Parathyroid adenoma (tissue), 2 donors: ENCODE data around the gene RORB.

Source experiments
- H2AFZ ChIP-seq: fragments of 300-600 bp; sonication (generic); one replicate; pipeline ENCODE4 v1.7.0; 2017; ENCODE audit warnings: antibody characterized with exemption, mild to moderate bottlenecking
- H3K27ac ChIP-seq: fragments of 300-600 bp; sonication (generic); one replicate; pipeline ENCODE4 v1.7.0; 2017
- H3K27me3 ChIP-seq: fragments of 300-600 bp; sonication (generic); one replicate; pipeline ENCODE4 v1.7.0; 2017; ENCODE audit warnings: low read length; ENCODE audit not compliant: control insufficient read depth, insufficient read depth
- H3K36me3 ChIP-seq: fragments of 300-600 bp; sonication (generic); one replicate; pipeline ENCODE4 v1.7.0; 2017; ENCODE audit warnings: low read length; ENCODE audit not compliant: control insufficient read depth, insufficient read depth
- H3K4me1 ChIP-seq: fragments of 300-600 bp; sonication (generic); one replicate; pipeline ENCODE4 v1.7.0; 2017; ENCODE audit warnings: control low read depth
- H3K4me2 ChIP-seq: fragments of 300-600 bp; sonication (generic); one replicate; pipeline ENCODE4 v1.7.0; 2017; ENCODE audit warnings: low read length
- H3K4me3 ChIP-seq: fragments of 300-600 bp; sonication (generic); one replicate; pipeline ENCODE4 v1.7.0; 2017; ENCODE audit warnings: low read depth, low read length
- H3K79me2 ChIP-seq: fragments of 300-600 bp; sonication (generic); one replicate; pipeline ENCODE4 v1.7.0; 2017; ENCODE audit warnings: control low read depth
- H3K9ac ChIP-seq: fragments of 300-600 bp; sonication (generic); one replicate; pipeline ENCODE4 v1.7.0; 2017; ENCODE audit warnings: mild to moderate bottlenecking
- H3K9me3 ChIP-seq: fragments of 300-600 bp; sonication (generic); one replicate; pipeline ENCODE4 v1.7.0; 2017; ENCODE audit warnings: low read length; ENCODE audit not compliant: control insufficient read depth
- TF ChIP-seq, protein P1 (sequence below): fragments of 300-600 bp; sonication (generic); IDR thresholded peaks from one replicate; pipeline ENCODE4 v1.7.0; 2017; ENCODE audit warnings: antibody characterized with exemption, mild to moderate bottlenecking
- donor health status: primary hyperparathyroidism.

The RORB gene

DNA sequence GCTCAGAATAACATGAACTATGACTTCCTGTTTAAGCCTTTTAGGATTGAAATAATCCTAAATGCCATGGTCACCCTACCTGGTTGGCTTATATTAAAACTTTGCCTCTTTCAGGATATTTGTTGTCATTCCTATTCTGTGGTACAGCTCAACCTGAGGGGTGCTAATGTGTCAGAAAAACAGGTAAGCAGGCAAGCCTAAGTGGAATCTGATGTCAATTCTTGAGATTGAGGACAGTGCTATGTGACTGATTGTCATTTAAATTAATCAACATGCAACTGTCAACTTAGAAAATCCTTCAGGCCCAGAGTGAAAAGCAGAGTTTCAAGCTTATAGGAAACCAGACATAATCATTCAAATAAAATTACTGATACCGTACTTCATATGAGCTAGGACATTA is 2.6 kb upstream of the RORB start:
- no peaks in the 10 kb centered on the region for H3K27me3 ChIP-seq
- H3K79me2 ChIP-seq, result no peaks in the 10 kb centered on the region
- H3K9ac ChIP-seq, result no peak overlapping the region
- H3K9me3 ChIP-seq, result no peaks in the 10 kb centered on the region
- H3K4me1 ChIP-seq, result no peaks in the 10 kb centered on the region
- H3K36me3 ChIP-seq, result no peaks in the 10 kb centered on the region
- H3K4me2 ChIP-seq, result no peak overlapping the region
- TF ChIP-seq, protein P1, sequence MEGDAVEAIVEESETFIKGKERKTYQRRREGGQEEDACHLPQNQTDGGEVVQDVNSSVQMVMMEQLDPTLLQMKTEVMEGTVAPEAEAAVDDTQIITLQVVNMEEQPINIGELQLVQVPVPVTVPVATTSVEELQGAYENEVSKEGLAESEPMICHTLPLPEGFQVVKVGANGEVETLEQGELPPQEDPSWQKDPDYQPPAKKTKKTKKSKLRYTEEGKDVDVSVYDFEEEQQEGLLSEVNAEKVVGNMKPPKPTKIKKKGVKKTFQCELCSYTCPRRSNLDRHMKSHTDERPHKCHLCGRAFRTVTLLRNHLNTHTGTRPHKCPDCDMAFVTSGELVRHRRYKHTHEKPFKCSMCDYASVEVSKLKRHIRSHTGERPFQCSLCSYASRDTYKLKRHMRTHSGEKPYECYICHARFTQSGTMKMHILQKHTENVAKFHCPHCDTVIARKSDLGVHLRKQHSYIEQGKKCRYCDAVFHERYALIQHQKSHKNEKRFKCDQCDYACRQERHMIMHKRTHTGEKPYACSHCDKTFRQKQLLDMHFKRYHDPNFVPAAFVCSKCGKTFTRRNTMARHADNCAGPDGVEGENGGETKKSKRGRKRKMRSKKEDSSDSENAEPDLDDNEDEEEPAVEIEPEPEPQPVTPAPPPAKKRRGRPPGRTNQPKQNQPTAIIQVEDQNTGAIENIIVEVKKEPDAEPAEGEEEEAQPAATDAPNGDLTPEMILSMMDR, result no peak
- no peak overlapping the region for H3K4me3 ChIP-seq
- H3K27ac ChIP-seq, result no peak overlapping the region
- no peak overlapping the region for H2AFZ ChIP-seq

GRCh38 chr9:74496406-74496805 is 729 bp upstream of the RORB start:
- Histone ChIP-seq H3K4me2 (peak overlapping the region; percentile 99), H3K4me3 (peak overlapping the region; percentile 56), H3K4me1 (no peaks in the 10 kb centered on the region), H3K27ac (no peak overlapping the region), H3K9me3 (no peaks in the 10 kb centered on the region), H3K27me3 (no peaks in the 10 kb centered on the region), H2AFZ (peak overlapping the region; percentile 53), H3K36me3 (no peaks in the 10 kb centered on the region), H3K79me2 (no peaks in the 10 kb centered on the region), H3K9ac (no peak overlapping the region)
- TF ChIP-seq, protein P1, result no peak

DNA sequence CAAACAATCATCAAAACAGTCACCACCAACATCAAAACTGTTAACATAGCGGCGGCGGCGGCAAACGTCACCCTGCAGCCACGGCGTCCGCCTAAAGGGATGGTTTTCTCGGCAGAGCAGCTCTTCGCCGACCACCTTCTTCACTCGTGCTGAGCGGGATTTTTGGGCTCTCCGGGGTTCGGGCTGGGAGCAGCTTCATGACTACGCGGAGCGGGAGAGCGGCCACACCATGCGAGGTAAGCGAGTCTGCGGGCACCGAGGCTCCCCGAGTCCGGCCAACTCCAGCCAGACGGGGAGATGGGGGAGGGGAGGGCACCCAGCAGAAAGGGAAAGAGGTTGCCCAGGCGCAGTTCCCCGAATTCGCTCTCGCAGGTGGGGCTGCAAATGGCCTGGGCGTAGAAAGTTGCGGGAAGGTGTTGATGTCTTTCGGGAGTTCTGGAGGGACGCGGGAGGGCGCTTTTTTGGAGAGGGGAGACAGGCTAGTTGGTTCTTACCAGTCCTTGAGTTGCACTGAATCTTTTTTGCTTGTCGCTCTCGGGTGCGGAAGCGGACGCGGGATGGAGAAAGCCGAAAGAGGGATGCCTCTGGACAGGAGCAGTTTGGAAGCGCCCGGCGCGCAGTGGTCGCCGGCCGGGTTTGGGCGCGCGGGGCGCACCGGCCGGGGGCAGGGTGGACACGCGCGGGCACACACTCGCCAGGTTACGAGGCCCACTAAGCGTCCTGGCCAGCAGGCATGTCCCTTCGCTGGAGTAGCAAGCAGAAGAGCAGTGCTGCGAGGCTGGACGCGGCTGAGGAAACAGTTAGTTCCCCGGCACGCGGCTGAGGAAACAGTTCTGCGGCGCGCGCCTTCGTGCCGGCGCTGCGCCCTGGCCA is 849 bp downstream of the RORB start:
- Histone ChIP-seq H3K27ac (no peak overlapping the region), H3K4me1 (no peaks in the 10 kb centered on the region), H3K4me2 (peak overlapping the region; percentile 99), H3K36me3 (no peaks in the 10 kb centered on the region), H3K9ac (no peak overlapping the region), H3K4me3 (peak overlapping the region; percentile 78), H3K79me2 (no peaks in the 10 kb centered on the region), H3K27me3 (no peaks in the 10 kb centered on the region), H2AFZ (peak overlapping the region; percentile 76), H3K9me3 (no peaks in the 10 kb centered on the region)
- TF ChIP-seq, protein P1, result no peak

- Histone ChIP-seq H3K4me1 (no peaks in the 10 kb centered on the region), H3K4me2 (peak overlapping the region; percentile 99), H3K9me3 (no peaks in the 10 kb centered on the region), H3K9ac (no peak overlapping the region), H3K36me3 (no peaks in the 10 kb centered on the region), H2AFZ (peak overlapping the region; percentile 76), H3K27me3 (no peaks in the 10 kb centered on the region), H3K79me2 (no peaks in the 10 kb centered on the region), H3K4me3 (peak overlapping the region; percentile 78), H3K27ac (no peak overlapping the region)
- TF ChIP-seq, protein P1, result no peak
These were observed 1.5 kb downstream of the RORB start for GRCh38 chr9:74498621-74499095.
